Endothelial cell of umbilical vein (primary cell): ENCODE results near the gene ASPM. TPM values are rescaled to one million over a fixed set of nuclear protein-coding genes. Genes with fewer than 3 reads are reported as not detected.

Source experiments
- BruUV-seq: library from RNA; stranded (reverse); fragments of 400-500 nt; replicated peaks from 2 replicates; lab custom pipeline; 2021; lab: Mats Ljungman, UMichigan
- CTCF ChIA-PET: fragments of 300-600, 350-600 bp; sonication (Branson Sonifier 250); formaldehyde crosslinking; loops from one replicate; lab custom pipeline; 2021; ENCODE audit warnings: antibody characterized with exemption, inconsistent platforms; lab: Charles Lee
- POLR2A ChIA-PET: fragments of 300-600, 350-600 bp; sonication (Branson Sonifier 250); formaldehyde crosslinking; loops from one replicate; lab custom pipeline; 2021; ENCODE audit warnings: antibody characterized with exemption, inconsistent platforms; lab: Charles Lee
- DNase-seq: peaks from one replicate; pipeline ENCODE4 v3.0.0-alpha.2; 2011; ENCODE audit warnings: low read depth, low spot score
- FAIRE-seq: peaks from 2 replicates; lab custom pipeline; 2011; peaks lifted over from hg19 to GRCh38; lab: Jason Lieb, UNC
- H2AFZ ChIP-seq: 2 replicates; pipeline ENCODE4 v1.6.0; 2012; ENCODE audit warnings: low read depth, low read length, control low read depth, inconsistent platforms
- H3K27ac ChIP-seq: 2 replicates; pipeline ENCODE4 v1.5.1; 2011; ENCODE audit warnings: low read depth, mild to moderate bottlenecking, control low read depth, low read length, moderate library complexity; ENCODE audit not compliant: insufficient read depth
- H3K27me3 ChIP-seq, 2 experiments: 2 replicates each; pipeline versions ENCODE4 v1.6.0 to v1.6.1; 2011; ENCODE audit warnings: low read length in 2 of 2, mixed read lengths in 1 of 2; ENCODE audit not compliant: control insufficient read depth in 2 of 2, insufficient read depth in 2 of 2
- H3K36me3 ChIP-seq, 2 experiments: 2 replicates in 1 of 2; 3 replicates in 1 of 2; pipeline ENCODE4 v1.5.1; 2011; ENCODE audit warnings: low read length in 2 of 2, mild to moderate bottlenecking in 1 of 2, moderate library complexity in 1 of 2; ENCODE audit not compliant: control insufficient read depth in 2 of 2, insufficient read depth in 2 of 2; ENCODE audit errors: extremely low read depth in 1 of 2
- H3K4me1 ChIP-seq: 3 replicates; pipeline ENCODE4 v1.5.1; 2011; ENCODE audit warnings: mild to moderate bottlenecking, low read length; ENCODE audit not compliant: control insufficient read depth, insufficient read depth; ENCODE audit errors: extremely low read depth
- H3K4me2 ChIP-seq: 2 replicates; pipeline ENCODE4 v1.6.1; 2011; ENCODE audit warnings: low read length, control low read depth, mixed read lengths; ENCODE audit not compliant: insufficient read depth
- H3K4me3 ChIP-seq, 3 experiments: fragments of 200-600 bp in 1 of 3; sonication (generic), shearing (Covaris generic) in 1 of 3; replicated peaks in 1 of 3; 2 replicates each; pipeline ENCODE4 v1.5.1; 2011 to 2016; ENCODE audit warnings: control low read depth in 3 of 3, low read length in 3 of 3, mild to moderate bottlenecking in 2 of 3, inconsistent platforms in 1 of 3, low read depth in 1 of 3, moderate library complexity in 1 of 3; ENCODE audit not compliant: insufficient read depth in 1 of 3
- H3K79me2 ChIP-seq: 2 replicates; pipeline ENCODE4 v1.6.0; 2012; ENCODE audit warnings: low read length, inconsistent platforms; ENCODE audit not compliant: control insufficient read depth, insufficient read depth
- H3K9ac ChIP-seq: replicated peaks from 2 replicates; pipeline ENCODE3; 2011; ENCODE audit warnings: low read length, control low read depth; ENCODE audit not compliant: insufficient read depth; ENCODE audit errors: extremely low read depth
- H3K9me1 ChIP-seq: replicated peaks from 3 replicates; pipeline ENCODE4 v1.6.0; 2011; ENCODE audit warnings: mild to moderate bottlenecking, low read length; ENCODE audit not compliant: control insufficient read depth, insufficient read depth; ENCODE audit errors: extremely low read depth
- H3K9me3 ChIP-seq: replicated peaks from 2 replicates; pipeline ENCODE4 v1.5.1; 2012; ENCODE audit warnings: low read length, inconsistent platforms; ENCODE audit not compliant: control insufficient read depth, insufficient read depth
- H4K20me1 ChIP-seq: replicated peaks from 2 replicates; pipeline ENCODE3; 2011; ENCODE audit warnings: mild to moderate bottlenecking, low read length; ENCODE audit not compliant: control insufficient read depth, insufficient read depth; ENCODE audit errors: extremely low read depth
- CTCF ChIP-seq, 2 donors: IDR thresholded peaks; 1 replicate in 1 of 2; 2 replicates in 1 of 2; pipeline ENCODE4 v1.5.1; 2011; ENCODE audit warnings: low read length in 2 of 2, mild to moderate bottlenecking in 2 of 2, moderate library complexity in 2 of 2, control low read depth in 1 of 2, inconsistent platforms in 1 of 2, low read depth in 1 of 2; ENCODE audit not compliant: insufficient read depth in 1 of 2; ENCODE audit errors: extremely low read depth in 1 of 2
- EZH2 ChIP-seq: IDR thresholded peaks from 2 replicates; pipeline ENCODE4 v1.6.1; 2012; ENCODE audit warnings: borderline replicate concordance, low read depth, mild to moderate bottlenecking, moderate library complexity, low read length, inconsistent platforms; ENCODE audit not compliant: severe bottlenecking
- FOS ChIP-seq: IDR thresholded peaks from 2 replicates; pipeline ENCODE4 v1.6.1; 2011; ENCODE audit warnings: mild to moderate bottlenecking, low read length, moderate library complexity, borderline replicate concordance; ENCODE audit not compliant: insufficient read depth
- GATA2 ChIP-seq: IDR thresholded peaks from 2 replicates; pipeline ENCODE4 v1.7.0; 2011; ENCODE audit warnings: low read depth, mild to moderate bottlenecking, moderate library complexity, mixed read lengths, low read length; ENCODE audit not compliant: insufficient read length, insufficient read depth
- JUN ChIP-seq: IDR thresholded peaks from 2 replicates; pipeline ENCODE4 v1.6.1; 2011; ENCODE audit warnings: borderline replicate concordance, low read depth; ENCODE audit not compliant: insufficient read length, insufficient read depth
- MAX ChIP-seq: IDR thresholded peaks from 2 replicates; pipeline ENCODE4 v1.6.1; 2011; ENCODE audit not compliant: insufficient read depth, insufficient read length
- MYC ChIP-seq: IDR thresholded peaks from one replicate; pipeline ENCODE4 v1.6.1; 2011; ENCODE audit warnings: mild to moderate bottlenecking, low read depth, low read length
- POLR2A ChIP-seq: IDR thresholded peaks from 2 replicates; pipeline ENCODE4 v1.6.1; 2012; ENCODE audit warnings: low read depth, mild to moderate bottlenecking, control low read depth, low read length
- POLR2AphosphoS5 ChIP-seq: IDR thresholded peaks from 2 replicates; pipeline ENCODE4 v1.6.1; 2012; ENCODE audit warnings: low read depth, mild to moderate bottlenecking, control low read depth, low read length, moderate library complexity; ENCODE audit not compliant: insufficient read depth
- dilution Hi-C: fragments of 300-500 bp; cut with MboI; formaldehyde crosslinking; loops from one replicate; pipeline ENCODE4 v1.15.0; 2019; ENCODE audit warnings: low sequenced_read_pairs; ENCODE audit not compliant: extremely low pct_ligation_motif_present
- intact Hi-C: fragments of 100-400 bp; cut with micrococcal nuclease; formaldehyde crosslinking; loops from one replicate; pipeline ENCODE4 v1.10.0; 2022
- polyA plus RNA-seq, 4 experiments: library from polyadenylated mRNA; depleted of rRNA in 3 of 4; stranded (reverse) in 3 of 4; unstranded in 1 of 4; fragments of >200 nt; gene quantifications; 2 replicates each; pipeline versions ENCODE4 v1.2.1 to v1.2.3, GENCODE V29; 2011 to 2012; ENCODE audit warnings: missing spikeins in 1 of 4
- total RNA-seq: library from RNA; stranded (reverse); gene quantifications from 2 replicates; pipeline ENCODE4 v1.2.3, GENCODE V29; 2021

The ASPM gene
- total and polyA plus RNA-seq, 2 donors (not counting 3 experiments of a cell fraction or from before 2014, with no cell fraction given): 5.3 to 55.1 TPM

- H3K4me3 ChIP-seq: no peak overlapping the region
- ChIA-PET CTCF (interaction anchor here (1.5 kb wide), 1 partner anchor 10 kb away, joined by 3 read pairs; no protein-coding TSS in a partner anchor), POLR2A (no interaction called here)
- TF ChIP-seq POLR2AphosphoS5 (no peak), JUN (no peak), EZH2 (no peak), FOS (no peak), POLR2A (no peak), MAX (no peak), GATA2 (no peak), MYC (no peak), CTCF (IDR thresholded peaks at IDR 0.05; ENCODE audit: extremely low read depth in 1 of 2, insufficient read depth in 1 of 2, low read depth in 1 of 2, low read length in 2 of 2) (no peak)
- no peak for FAIRE-seq
- dilution Hi-C loops: no loop called here
- intact Hi-C loops: loop anchor here (10.0 kb wide), 1 partner anchor 346 kb away; no protein-coding TSS in a partner anchor
- H3K27ac ChIP-seq: no peak overlapping the region
- no peak overlapping the region for H2AFZ ChIP-seq
- no peaks in the 10 kb centered on the region for H3K9me3 ChIP-seq
- H3K36me3 ChIP-seq: peaks cover 3 to 5% of the 10 kb centered on the region in 2 experiments
- no peaks in the 10 kb centered on the region for H4K20me1 ChIP-seq
- DNase-seq: no peak
- no peaks in the 10 kb centered on the region for H3K9me1 ChIP-seq
- no peak overlapping the region for H3K4me2 ChIP-seq
- H3K9ac ChIP-seq: no peak overlapping the region
- no peaks in the 10 kb centered on the region for H3K27me3 ChIP-seq
- H3K79me2 ChIP-seq: no peaks in the 10 kb centered on the region
- no peaks in the 10 kb centered on the region for H3K4me1 ChIP-seq
- BruUV-seq: no TSS peak
Measured at GRCh38 chr1:197170538-197170937, 24.1 kb upstream of the ASPM start.
